Breast epithelium (tissue), 4 donors: ENCODE results near the gene GCKR. TPM values are rescaled to one million over a fixed set of nuclear protein-coding genes. Genes with fewer than 3 reads are reported as not detected.

Experiments used
- DNase-seq, 2 donors: peaks; one replicate each; pipeline ENCODE4 v3.0.0-alpha.2; 2019; ENCODE audit warnings: low spot score in 2 of 2
- H3K27ac ChIP-seq, 2 donors: fragments of 200-600 bp; sonication (generic) in 1 of 2; one replicate each; pipeline ENCODE4 v1.5.1; 2016 to 2019; ENCODE audit warnings: mild to moderate bottlenecking in 1 of 2
- H3K27me3 ChIP-seq, 2 donors: fragments of 200-600 bp; sonication (generic) in 1 of 2; one replicate each; pipeline versions ENCODE4 v1.5.1 to v1.6.0; 2017 to 2019; ENCODE audit warnings: control low read depth in 1 of 2, mild to moderate bottlenecking in 1 of 2
- H3K36me3 ChIP-seq: fragments of 200-600 bp; one replicate; pipeline ENCODE4 v1.5.1; 2019
- H3K4me1 ChIP-seq, 2 donors: fragments of 200-600 bp; sonication (generic); one replicate each; pipeline ENCODE4 v1.5.1; 2016 to 2019; ENCODE audit warnings: control low read depth in 1 of 2
- H3K4me3 ChIP-seq, 3 donors: fragments of 200-600 bp; sonication (generic); 1 replicate in 2 of 3; 2 replicates in 1 of 3; pipeline ENCODE4 v1.5.1; 2016 to 2019; ENCODE audit warnings: mild to moderate bottlenecking in 3 of 3, moderate library complexity in 2 of 3
- H3K9me3 ChIP-seq, 2 donors: fragments of 200-600 bp; sonication (generic) in 1 of 2; one replicate each; pipeline ENCODE4 v1.5.1; 2016 to 2019; ENCODE audit warnings: control low read depth in 1 of 2
- POLR2A ChIP-seq: fragments of 450-650 bp; IDR thresholded peaks from one replicate; pipeline ENCODE4 v1.6.1; 2016; ENCODE audit warnings: antibody characterized with exemption, mild to moderate bottlenecking, moderate library complexity
- POLR2AphosphoS5 ChIP-seq, 3 donors: sonication (generic); formaldehyde crosslinking; IDR thresholded peaks; one replicate each; pipeline ENCODE4 v1.6.1; 2017; ENCODE audit warnings: antibody characterized with exemption in 3 of 3
- intact Hi-C: fragments of 100-400 bp; cut with DNase I; formaldehyde crosslinking; loops from one replicate; pipeline ENCODE4 v1.15.1; 2023; ENCODE audit warnings: low total_unique reads
- total RNA-seq, 3 donors: library from RNA; depleted of rRNA; stranded (reverse); fragments of >200 nt; gene quantifications; one replicate each; pipeline ENCODE4 v1.1.0, GENCODE V29; 2016
- TF ChIP-seq, protein P1 (sequence below), 3 donors: fragments of 450-650 bp; IDR thresholded peaks; one replicate each; pipeline ENCODE4 v1.5.1; 2016 to 2017; ENCODE audit warnings: antibody characterized with exemption in 3 of 3, mild to moderate bottlenecking in 3 of 3, moderate library complexity in 3 of 3

Gene GCKR
- total RNA-seq, 3 donors from 2014 or later = 1.8 to 3.9 TPM; not detected in 1

DNA sequence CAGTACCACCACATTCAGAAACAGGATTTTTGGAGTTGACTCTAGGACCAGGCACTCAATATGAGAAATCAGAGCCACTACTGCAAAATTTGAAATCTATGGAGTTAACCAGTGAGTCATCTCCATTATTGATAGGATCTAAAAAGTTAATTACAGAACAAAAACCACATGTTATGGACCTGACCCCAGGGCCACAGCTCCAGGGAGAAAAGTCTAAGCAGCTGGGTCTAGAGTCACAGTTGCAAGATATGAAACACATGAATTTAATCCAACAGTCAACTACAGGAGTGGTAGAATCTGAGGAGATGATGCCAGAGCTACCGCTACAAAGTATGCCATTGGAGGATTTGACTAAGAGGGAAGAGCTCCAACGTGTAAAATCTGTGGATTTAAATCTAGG is 72.8 kb downstream of the GCKR start:
- DNase-seq = no peak
- H3K27me3 ChIP-seq = no peaks in the 10 kb centered on the region
- H3K9me3 ChIP-seq = peaks cover 0 to 17% of the 10 kb centered on the region in 2 donors
- intact Hi-C loops = no loop called here
- TF ChIP-seq POLR2AphosphoS5 (IDR thresholded peaks at IDR 0.05) (no peak), POLR2A (no peak)
- TF ChIP-seq, protein P1, sequence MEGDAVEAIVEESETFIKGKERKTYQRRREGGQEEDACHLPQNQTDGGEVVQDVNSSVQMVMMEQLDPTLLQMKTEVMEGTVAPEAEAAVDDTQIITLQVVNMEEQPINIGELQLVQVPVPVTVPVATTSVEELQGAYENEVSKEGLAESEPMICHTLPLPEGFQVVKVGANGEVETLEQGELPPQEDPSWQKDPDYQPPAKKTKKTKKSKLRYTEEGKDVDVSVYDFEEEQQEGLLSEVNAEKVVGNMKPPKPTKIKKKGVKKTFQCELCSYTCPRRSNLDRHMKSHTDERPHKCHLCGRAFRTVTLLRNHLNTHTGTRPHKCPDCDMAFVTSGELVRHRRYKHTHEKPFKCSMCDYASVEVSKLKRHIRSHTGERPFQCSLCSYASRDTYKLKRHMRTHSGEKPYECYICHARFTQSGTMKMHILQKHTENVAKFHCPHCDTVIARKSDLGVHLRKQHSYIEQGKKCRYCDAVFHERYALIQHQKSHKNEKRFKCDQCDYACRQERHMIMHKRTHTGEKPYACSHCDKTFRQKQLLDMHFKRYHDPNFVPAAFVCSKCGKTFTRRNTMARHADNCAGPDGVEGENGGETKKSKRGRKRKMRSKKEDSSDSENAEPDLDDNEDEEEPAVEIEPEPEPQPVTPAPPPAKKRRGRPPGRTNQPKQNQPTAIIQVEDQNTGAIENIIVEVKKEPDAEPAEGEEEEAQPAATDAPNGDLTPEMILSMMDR (IDR thresholded peaks at IDR 0.05) = no peak
- no peaks in the 10 kb centered on the region for H3K4me1 ChIP-seq
- H3K27ac ChIP-seq = no peak overlapping the region
- no peaks in the 10 kb centered on the region for H3K36me3 ChIP-seq
- no peak overlapping the region for H3K4me3 ChIP-seq

DNA sequence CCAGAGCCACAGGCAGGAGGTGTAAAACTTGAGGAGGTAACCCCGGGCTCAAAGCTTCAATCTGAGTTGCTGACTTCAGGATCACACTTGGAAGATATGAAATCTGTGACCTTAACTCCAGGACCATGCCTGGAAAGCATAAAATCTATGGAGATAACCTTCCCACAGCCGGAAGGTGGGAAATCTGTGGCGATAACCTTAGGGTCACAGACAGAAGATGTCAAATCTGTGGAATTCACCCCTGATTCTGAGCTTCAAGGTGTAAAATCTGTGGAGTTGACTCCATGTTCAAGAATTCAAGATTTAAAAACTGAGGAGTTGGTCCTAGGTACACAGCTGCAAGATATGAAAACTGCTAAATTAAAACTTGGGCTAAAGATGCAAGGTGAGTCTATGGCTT is 74.6 kb downstream of the GCKR start:
- Histone ChIP-seq H3K27me3 (no peaks in the 10 kb centered on the region), H3K9me3 (peaks cover under 1 to 33% of the 10 kb centered on the region in 2 donors), H3K36me3 (no peaks in the 10 kb centered on the region), H3K4me1 (no peaks in the 10 kb centered on the region), H3K4me3 (no peak overlapping the region), H3K27ac (no peak overlapping the region)
- no peak for DNase-seq
- intact Hi-C loops = no loop called here
- no peak for TF ChIP-seq POLR2A
- TF ChIP-seq, protein P1 (IDR thresholded peaks at IDR 0.05) = no peak
- no peak for TF ChIP-seq POLR2AphosphoS5 (IDR thresholded peaks at IDR 0.05)

GRCh38 chr2:27571681-27572080 is 75.0 kb downstream of the GCKR start:
- DNase-seq = no peak
- no peaks in the 10 kb centered on the region for H3K36me3 ChIP-seq
- H3K4me1 ChIP-seq = no peaks in the 10 kb centered on the region
- H3K4me3 ChIP-seq = no peak overlapping the region
- H3K27me3 ChIP-seq = no peaks in the 10 kb centered on the region
- no peak overlapping the region for H3K27ac ChIP-seq
- TF ChIP-seq, protein P1 (IDR thresholded peaks at IDR 0.05) = no peak
- TF ChIP-seq POLR2AphosphoS5 (IDR thresholded peaks at IDR 0.05) (no peak), POLR2A (no peak)
- intact Hi-C loops = no loop called here
- H3K9me3 ChIP-seq = peaks cover 5 to 38% of the 10 kb centered on the region in 2 donors

DNA sequence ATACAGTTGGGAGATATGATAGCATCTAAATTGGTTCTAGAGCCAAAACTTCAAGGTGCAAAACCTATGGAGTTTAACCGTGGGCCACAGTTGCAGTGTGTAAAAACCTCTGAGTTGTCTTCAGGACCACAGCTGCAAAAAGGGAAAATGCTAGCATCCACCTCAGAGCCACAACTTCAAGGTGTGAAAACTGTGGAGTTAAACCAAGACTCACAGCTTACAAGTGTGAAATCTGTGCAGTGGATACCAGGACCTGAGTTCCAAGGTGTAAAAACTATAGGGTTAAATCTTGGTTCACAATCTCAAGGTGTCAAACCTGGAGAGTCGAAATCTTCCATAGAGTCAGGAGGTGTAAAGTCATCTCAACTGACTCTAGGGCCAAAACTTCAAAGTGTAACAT is 75.8 kb downstream of the GCKR start:
- intact Hi-C loops = no loop called here
- peaks cover 13 to 45% of the 10 kb centered on the region in 2 donors for H3K9me3 ChIP-seq
- no peaks in the 10 kb centered on the region for H3K36me3 ChIP-seq
- DNase-seq = no peak
- TF ChIP-seq, protein P1 (IDR thresholded peaks at IDR 0.05) = no peak
- TF ChIP-seq POLR2AphosphoS5 (IDR thresholded peaks at IDR 0.05) (no peak), POLR2A (no peak)
- H3K4me3 ChIP-seq = no peak overlapping the region
- H3K27ac ChIP-seq = no peak overlapping the region
- no peaks in the 10 kb centered on the region for H3K4me1 ChIP-seq
- H3K27me3 ChIP-seq = no peaks in the 10 kb centered on the region

- Histone ChIP-seq H3K9me3 (peaks cover 18 to 51% of the 10 kb centered on the region in 2 donors), H3K36me3 (no peaks in the 10 kb centered on the region), H3K4me1 (no peaks in the 10 kb centered on the region), H3K27ac (no peak overlapping the region), H3K27me3 (no peaks in the 10 kb centered on the region), H3K4me3 (no peak overlapping the region)
- intact Hi-C loops = no loop called here
- TF ChIP-seq POLR2A = no peak
- TF ChIP-seq POLR2AphosphoS5 (IDR thresholded peaks at IDR 0.05) = no peak
- TF ChIP-seq, protein P1 (IDR thresholded peaks at IDR 0.05) = no peak
- DNase-seq = no peak
Observed at GRCh38 chr2:27572998-27573429, 76.4 kb downstream of the GCKR start.

Other genes with a start within 250 kb of the GCKR start
- gene SLC30A3, start 233.8 kb upstream of the GCKR start, total RNA-seq = under 1 TPM in 1 of 3 donors, not detected in 2; 0.33 TPM
- not detected for gene DNAJC5G, start 221.4 kb upstream of the GCKR start, total RNA-seq
- under 1 TPM in 2 of 3 donors, not detected in 1; 0.15 to 0.66 TPM for gene TRIM54, start 214.4 kb upstream of the GCKR start, total RNA-seq
- 1 to 10 TPM in 2 of 3 donors, under 1 TPM in 1; 0.80 to 8.8 (median 4.6) TPM for gene UCN, start 188.4 kb upstream of the GCKR start, total RNA-seq
- 10 to 100 TPM; 72.8 to 95.1 (median 79.4) TPM for gene MPV17, start 173.7 kb upstream of the GCKR start, total RNA-seq
- 10 to 100 TPM; 32.6 to 63.5 (median 55.7) TPM for gene GTF3C2, start 140.1 kb upstream of the GCKR start, total RNA-seq
- gene EIF2B4, start 126.5 kb upstream of the GCKR start, total RNA-seq = 10 to 100 TPM; 38.1 to 48.9 (median 47.9) TPM
- 100 to 1,000 TPM; 109 to 121 (median 116) TPM for gene SNX17, start 126.2 kb upstream of the GCKR start, total RNA-seq
- 10 to 100 TPM in 2 of 3 donors, 1 to 10 TPM in 1; 5.9 to 22.5 (median 15.7) TPM for gene ZNF513, start 116.1 kb upstream of the GCKR start, total RNA-seq
- 10 to 100 TPM; 46.2 to 59.0 (median 54.4) TPM for gene PPM1G, start 87.2 kb upstream of the GCKR start, total RNA-seq
- 10 to 100 TPM; 70.5 to 87.5 (median 80.3) TPM for gene NRBP1, start 68.2 kb upstream of the GCKR start, total RNA-seq
- gene KRTCAP3, start 54.5 kb upstream of the GCKR start, total RNA-seq = 10 to 100 TPM in 2 of 3 donors, 1 to 10 TPM in 1; 3.8 to 31.2 (median 14.7) TPM
- 10 to 100 TPM; 28.2 to 51.5 (median 32.1) TPM for gene IFT172, start 7.1 kb upstream of the GCKR start, total RNA-seq
- 10 to 100 TPM; 12.4 to 57.7 (median 57.3) TPM for gene FNDC4, start 1.6 kb upstream of the GCKR start, total RNA-seq
- 10 to 100 TPM; 28.8 to 42.7 (median 39.7) TPM for gene ZNF512, start 86.2 kb downstream of the GCKR start, total RNA-seq
- 1 to 10 TPM; 4.9 to 8.9 (median 5.1) TPM for gene CCDC121, start 132.2 kb downstream of the GCKR start, total RNA-seq
- 10 to 100 TPM; 24.2 to 30.3 (median 25.6) TPM for gene GPN1, start 132.2 kb downstream of the GCKR start, total RNA-seq
- 10 to 100 TPM; 21.4 to 34.2 (median 25.9) TPM for gene SUPT7L, start 166.8 kb downstream of the GCKR start, total RNA-seq
- gene SLC4A1AP, start 167.1 kb downstream of the GCKR start, total RNA-seq = 10 to 100 TPM; 23.3 to 27.1 (median 24.3) TPM